Bone marrow (tissue), 2 donors: ENCODE results near the gene ASPSCR1.
A peak's percentile ranks its signal among the peaks of the same experiment; 100 is the strongest.

Source experiments
- DNase-seq, 2 donors: peaks; one replicate each; lab custom pipeline; 2025; lab: John Stamatoyannopoulos, UW

ASPSCR1 gene

GRCh38 chr17:82039695-82040299 lies 62.4 kb downstream of the ASPSCR1 start:
- DNase-seq = no peak

DNA sequence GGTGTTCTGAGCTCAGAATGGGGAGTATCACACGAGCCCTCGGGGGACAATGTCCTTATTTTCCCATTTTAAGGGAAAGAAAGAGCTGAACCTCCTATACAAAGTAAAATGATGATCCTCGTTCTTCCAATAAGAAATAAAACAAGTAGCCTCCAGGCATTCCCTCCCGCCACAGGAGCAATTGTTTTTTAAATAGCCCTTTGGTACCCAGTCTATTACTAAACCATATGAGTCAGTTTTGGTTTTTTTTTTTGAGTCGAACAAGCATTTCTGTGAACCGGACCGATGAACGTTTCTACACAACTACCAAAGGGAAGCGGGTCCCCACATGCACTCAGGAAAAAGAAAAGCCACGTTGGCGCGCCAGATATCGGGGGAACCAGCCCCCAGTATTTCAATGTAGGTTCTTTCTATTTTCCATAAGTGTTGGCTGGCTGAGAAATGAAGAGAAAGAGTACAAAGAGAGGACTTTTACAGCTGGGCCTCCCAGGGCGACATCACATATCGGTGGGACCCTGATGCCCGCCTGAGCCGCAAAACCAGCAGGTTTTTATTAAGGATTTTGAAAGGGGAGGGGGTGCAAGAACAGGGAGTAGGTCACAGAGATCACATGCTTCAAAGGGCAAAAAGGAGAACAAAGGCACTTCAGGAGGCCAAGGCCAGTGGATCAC lies 63.9 kb downstream of the ASPSCR1 start:
- no peak for DNase-seq

GRCh38 chr17:82042649-82043048 lies 65.2 kb downstream of the ASPSCR1 start:
- DNase-seq = no peak

GRCh38 chr17:82043507-82043906 lies 66.1 kb downstream of the ASPSCR1 start:
- DNase-seq = no peak

GRCh38 chr17:82045936-82046484 lies 68.6 kb downstream of the ASPSCR1 start:
- no peak for DNase-seq

DNA sequence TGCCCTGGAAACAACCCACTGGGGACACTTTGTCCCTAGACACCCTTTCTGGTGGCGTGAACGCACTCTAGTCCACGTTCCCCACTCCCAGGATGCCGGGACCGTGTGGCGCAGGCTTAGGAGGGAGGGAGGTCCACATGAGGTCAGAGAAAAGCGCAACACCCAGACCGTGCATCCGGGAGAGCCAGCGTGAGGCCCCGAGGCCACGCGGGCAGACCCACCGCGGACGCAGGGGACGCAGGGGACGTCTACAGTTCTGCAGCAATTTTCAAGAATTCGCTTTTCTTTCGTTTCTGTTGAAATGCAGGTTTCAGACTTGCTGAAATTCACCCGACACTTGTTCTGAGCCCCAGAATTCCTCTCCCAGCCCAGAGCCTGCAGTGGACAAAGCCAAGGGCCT lies 69.5 kb downstream of the ASPSCR1 start:
- no peak for DNase-seq

DNA sequence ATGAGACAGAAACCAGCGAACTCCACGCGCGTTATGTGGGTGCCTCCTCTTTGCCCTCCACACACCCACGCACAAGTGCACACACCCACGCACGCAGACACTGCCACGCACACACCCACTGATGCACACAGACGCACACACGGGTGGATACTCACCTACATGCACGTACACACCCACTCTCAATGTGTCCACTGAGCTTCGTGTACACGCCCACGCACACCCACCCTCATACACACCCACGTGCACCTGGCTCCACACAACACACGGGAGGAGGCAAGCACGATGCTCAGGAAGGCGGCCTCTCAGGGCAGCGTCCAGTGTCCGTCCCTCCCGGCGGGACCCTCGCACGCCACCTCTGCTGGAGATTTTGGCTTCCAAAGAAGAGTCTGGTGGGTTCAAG lies 70.0 kb downstream of the ASPSCR1 start:
- DNase-seq = no peak

- no peak for DNase-seq
Observed at GRCh38 chr17:82047914-82048570, 70.6 kb downstream of the ASPSCR1 start.

GRCh38 chr17:82048571-82048971 lies 71.1 kb downstream of the ASPSCR1 start:
- no peak for DNase-seq

DNA sequence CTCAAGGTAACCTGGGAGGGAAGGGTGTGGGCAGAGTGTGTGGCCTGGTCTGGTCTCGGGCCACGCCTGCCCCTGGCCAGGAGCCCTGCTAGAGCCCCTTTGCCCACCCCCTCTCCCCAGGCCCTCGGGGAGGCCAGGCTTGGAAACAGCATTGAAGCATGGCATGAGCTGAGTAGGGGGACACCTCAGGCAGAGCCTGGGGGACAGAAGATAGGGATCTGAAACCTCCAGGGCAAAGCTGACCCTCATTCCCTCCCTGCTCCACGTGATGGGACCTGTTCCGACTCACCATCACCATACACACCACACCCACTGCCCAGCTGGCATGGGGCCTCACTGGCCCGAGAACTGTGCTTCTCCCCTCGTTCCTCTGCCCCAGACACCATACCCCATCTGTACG lies 71.7 kb downstream of the ASPSCR1 start:
- DNase-seq = no peak

DNA sequence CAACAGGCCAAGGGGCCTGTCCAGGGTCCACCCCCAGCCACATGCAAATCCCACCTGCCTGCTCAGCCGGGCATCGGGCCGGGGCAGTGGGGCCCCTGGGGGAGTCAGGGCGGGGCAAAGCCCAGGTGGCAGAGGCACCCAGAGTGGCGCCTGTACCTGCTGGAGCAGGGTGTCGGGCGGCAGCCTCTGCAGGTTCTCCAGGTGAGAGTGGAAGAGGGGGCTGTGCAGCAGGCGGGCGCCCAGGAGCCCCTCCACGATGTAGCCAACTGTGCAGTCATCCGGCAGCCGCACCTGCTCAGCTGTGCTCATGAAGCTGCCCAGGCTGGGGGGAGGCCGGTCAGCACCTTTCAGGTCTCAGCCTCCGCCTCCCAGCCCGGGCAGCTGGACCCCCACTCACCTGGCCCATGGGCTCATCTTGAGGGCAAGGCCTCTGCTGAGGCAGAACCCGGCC lies 72.1 kb downstream of the ASPSCR1 start:
- DNase-seq = no peak

- no peak for DNase-seq
Observed at GRCh38 chr17:82050152-82050760, 72.8 kb downstream of the ASPSCR1 start.

DNA sequence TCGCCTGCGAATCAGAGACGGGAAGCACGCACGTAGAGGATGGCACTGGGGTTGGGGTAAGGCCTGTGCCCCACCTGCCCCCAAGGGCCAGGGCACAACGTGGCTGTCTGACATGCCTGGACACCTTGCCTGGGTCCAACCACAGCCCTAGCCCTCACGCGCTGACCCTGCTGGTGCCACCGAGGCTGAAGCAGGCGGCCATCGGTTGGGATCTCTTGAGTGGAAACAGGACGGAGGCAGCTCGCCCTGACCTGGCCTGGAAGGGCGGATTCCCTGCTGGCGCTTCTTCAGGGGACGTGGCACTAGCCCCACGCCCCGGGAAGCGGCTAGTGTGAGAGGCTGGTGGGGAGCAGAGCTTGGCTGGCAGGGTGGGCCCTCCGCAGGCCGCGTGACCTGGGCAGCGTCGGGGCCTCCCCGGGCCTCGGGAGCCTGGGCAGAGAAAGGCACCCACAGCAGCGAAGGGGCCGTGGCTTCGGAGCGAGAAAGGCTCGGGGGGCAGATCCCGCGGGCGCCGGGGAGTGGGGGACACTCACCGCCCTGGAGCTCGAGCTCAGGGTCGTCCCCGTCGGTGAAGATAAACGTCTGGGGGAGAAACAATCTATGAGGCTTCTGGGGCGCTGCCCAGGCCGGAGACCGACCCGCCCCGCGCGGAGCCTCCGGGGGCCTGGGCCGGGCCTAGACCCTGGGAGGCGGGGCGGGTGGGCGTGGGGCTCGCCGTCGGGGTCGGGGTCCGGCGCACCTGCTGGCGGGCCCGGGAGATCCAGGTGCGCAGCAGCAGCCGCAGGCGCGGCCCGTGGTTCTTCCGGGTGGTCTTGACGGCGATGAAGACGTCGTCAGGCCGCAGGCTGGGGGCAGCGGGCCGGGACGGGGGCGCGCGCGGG lies 73.6 kb downstream of the ASPSCR1 start:
- no peak for DNase-seq

DNA sequence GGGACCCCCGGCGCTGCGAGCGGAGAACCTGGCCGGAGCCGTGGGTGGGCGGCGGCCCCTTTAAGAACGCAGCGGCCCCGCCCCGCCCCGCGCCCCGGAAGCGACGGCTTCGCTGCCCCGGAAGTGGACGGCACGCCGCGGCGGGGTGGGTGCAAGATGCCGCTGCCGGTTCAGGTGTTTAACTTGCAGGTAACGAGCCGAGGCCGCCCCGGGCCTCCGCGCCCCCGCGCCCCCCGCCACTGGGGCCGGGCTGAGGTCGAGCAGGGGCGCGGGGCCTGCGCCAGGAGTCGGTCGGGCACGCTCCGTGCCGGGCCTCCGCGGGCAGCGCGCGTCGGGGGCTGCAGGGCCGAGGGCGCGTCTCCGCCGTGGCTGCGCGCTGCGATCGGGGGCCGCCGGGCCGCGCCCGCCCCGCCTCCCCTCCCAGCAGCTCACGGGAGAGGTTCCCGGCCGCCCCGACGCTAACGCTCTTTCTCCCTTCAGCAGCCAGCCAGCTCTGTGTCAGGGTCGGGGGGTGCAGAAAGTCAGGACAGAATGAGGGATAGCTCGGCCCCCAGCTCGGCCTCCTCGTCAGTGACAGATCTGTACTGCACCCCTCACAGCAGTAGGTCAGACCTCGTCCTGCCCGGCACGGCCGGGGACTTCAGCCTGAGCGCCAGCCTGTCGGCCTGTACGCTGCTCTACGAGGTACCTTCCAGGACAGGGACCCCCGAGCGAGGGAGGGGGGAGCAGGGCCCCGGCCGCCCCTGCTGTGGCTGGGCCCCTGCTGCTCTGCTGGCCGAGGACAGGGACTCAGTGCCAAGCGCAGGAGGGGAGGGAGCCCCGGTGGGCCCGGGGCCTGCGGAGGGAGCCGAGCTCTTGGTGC lies 74.6 kb downstream of the ASPSCR1 start, which contains the start of the genes GPS1 and RFNG:
Gene GPS1 (plus strand): TSS at position 123 of the 862 bp plus-strand sequence. CDS start 34 bp downstream, at position 157.
Gene RFNG (minus strand): TSS at position 36 of the 862 bp plus-strand sequence. CDS start 45 bp downstream, outside the sequence.
- peak; percentile 24 to 37 for DNase-seq

- no peak for DNase-seq
Observed at GRCh38 chr17:82052638-82053059, 75.2 kb downstream of the ASPSCR1 start.

DNA sequence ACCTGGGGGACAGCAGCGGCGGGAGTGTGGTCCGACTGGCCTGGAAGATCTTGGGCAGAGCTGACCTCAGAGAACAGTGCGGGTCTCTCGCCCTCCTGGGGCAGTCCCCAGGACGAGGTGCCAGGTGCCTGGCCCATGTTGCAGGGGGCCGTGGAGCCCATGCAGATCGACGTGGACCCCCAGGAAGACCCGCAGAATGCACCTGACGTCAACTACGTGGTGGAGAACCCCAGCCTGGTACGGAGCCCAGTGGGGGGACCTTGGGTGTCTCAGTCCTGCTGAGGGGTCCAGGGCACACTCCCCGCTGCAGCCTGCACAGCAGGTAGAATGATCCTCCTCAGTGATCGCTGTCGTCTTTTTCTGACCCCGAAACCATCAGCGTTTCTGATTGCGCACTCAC lies 75.7 kb downstream of the ASPSCR1 start:
- no peak for DNase-seq

DNA sequence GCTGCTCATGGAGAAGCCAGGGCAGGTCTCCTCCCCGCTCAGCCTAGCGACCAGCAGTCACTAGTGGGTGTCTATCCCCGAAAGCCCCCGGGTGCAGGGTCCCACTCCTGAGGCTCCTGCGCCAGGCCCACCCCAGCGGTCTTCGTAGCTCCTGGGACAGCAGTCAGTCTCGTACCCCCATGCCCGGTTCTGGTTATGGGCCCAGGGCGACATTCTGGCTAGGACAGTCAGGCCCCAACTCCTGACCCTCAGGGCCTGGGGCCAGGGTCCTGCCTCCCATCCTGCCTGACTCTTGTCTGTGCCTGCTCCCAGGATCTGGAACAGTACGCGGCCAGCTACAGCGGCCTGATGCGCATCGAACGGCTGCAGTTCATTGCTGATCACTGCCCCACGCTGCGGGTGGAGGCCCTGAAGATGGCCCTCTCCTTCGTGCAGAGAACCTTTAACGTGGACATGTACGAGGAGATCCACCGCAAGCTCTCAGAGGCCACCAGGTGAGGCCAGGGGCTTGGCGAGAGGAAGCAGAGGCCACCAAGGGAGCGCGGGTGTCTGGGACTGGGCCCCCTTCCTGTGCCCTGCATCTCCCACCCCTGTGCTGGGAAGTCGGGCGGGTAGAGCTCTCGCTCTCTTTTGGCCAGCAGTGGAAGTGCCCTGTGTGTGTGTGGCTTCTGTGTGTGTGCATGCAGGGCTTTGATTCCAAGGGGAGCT lies 76.3 kb downstream of the ASPSCR1 start:
- DNase-seq = no peak

GRCh38 chr17:82054351-82055022 lies 77.1 kb downstream of the ASPSCR1 start:
- no peak for DNase-seq
